Stimulated activated CD8-positive, alpha-beta memory T cell treated with anti-CD3 and anti-CD28 coated beads, Interleukin-4, amount 100 ng/mL, for 48 hours (primary cell): ENCODE measurements around the gene RACK1.

ENCODE experiments used
- DNase-seq: peaks from one replicate; pipeline ENCODE4 v3.0.0-alpha.2; 2020

RACK1 gene

GRCh38 chr5:181259283-181259682 is 15.6 kb upstream of the RACK1 start:
- DNase-seq = no peak

- DNase-seq = no peak
These were observed 14.9 kb upstream of the RACK1 start for GRCh38 chr5:181258576-181258975.

GRCh38 chr5:181255836-181256578 is 12.3 kb upstream of the RACK1 start:
- DNase-seq = peak; percentile 16

GRCh38 chr5:181255276-181255675 is 11.6 kb upstream of the RACK1 start:
- DNase-seq = no peak

- no peak for DNase-seq
These were observed 4.6 kb upstream of the RACK1 start for GRCh38 chr5:181248277-181248676.

GRCh38 chr5:181246276-181247049 is 2.8 kb upstream of the RACK1 start:
- DNase-seq = peak; percentile 89

- no peak for DNase-seq
These were observed 1.9 kb upstream of the RACK1 start for GRCh38 chr5:181245427-181246275.

GRCh38 chr5:181243018-181243563 is 615 bp downstream of the RACK1 start:
- peak; percentile 67 for DNase-seq

- DNase-seq = no peak
These were observed 1.7 kb downstream of the RACK1 start for GRCh38 chr5:181242031-181242451.

- peak; percentile 75 for DNase-seq
These were observed 2.2 kb downstream of the RACK1 start for GRCh38 chr5:181241393-181241975.

GRCh38 chr5:181239062-181239663 is 4.5 kb downstream of the RACK1 start:
- no peak for DNase-seq

GRCh38 chr5:181237729-181238385 is 5.8 kb downstream of the RACK1 start:
- DNase-seq = no peak

- no peak for DNase-seq
These were observed 6.6 kb downstream of the RACK1 start for GRCh38 chr5:181236954-181237641.

GRCh38 chr5:181236471-181236870 is 7.2 kb downstream of the RACK1 start:
- DNase-seq = no peak

- no peak for DNase-seq
These were observed 7.9 kb downstream of the RACK1 start for GRCh38 chr5:181235689-181236366.

- no peak for DNase-seq
These were observed 8.4 kb downstream of the RACK1 start for GRCh38 chr5:181235323-181235688.

- peak; percentile 43 for DNase-seq
These were observed 9.0 kb downstream of the RACK1 start for GRCh38 chr5:181234455-181235306.

GRCh38 chr5:181233801-181234454 is 9.8 kb downstream of the RACK1 start:
- peak; percentile 34 for DNase-seq
